ENCODE results near the gene KLF14.
A peak's percentile ranks its signal among the peaks of the same experiment; 100 is the strongest.
"Not testable (repeated sequence)": the region's sequence is repeated elsewhere in the genome, so short reads cannot be mapped to it uniquely, and the experiment has no call there.

Gene KLF14

GRCh38 chr7:130733931-130734814 is at the start of gene KLF14:
Gene KLF14 (minus strand): TSS chr7:130734207. CDS start chr7:130734033, 174 bp downstream.
- DNase-seq: peak; percentile 49 to 58

- no peak for DNase-seq
These were observed 47.3 kb upstream of the KLF14 start for GRCh38 chr7:130781346-130781745.

GRCh38 chr7:130777426-130777825 is 43.4 kb upstream of the KLF14 start:
- no peak for DNase-seq

- DNase-seq: not testable (repeated sequence)
These were observed 38.4 kb upstream of the KLF14 start for GRCh38 chr7:130772456-130772855.

- no peak for DNase-seq
These were observed 34.8 kb upstream of the KLF14 start for GRCh38 chr7:130768854-130769253.

- DNase-seq: not testable (repeated sequence)
These were observed 30.6 kb upstream of the KLF14 start for GRCh38 chr7:130764569-130764968.

GRCh38 chr7:130758429-130759056 is 24.5 kb upstream of the KLF14 start:
- no peak for DNase-seq

GRCh38 chr7:130756316-130756715 is 22.3 kb upstream of the KLF14 start:
- no peak for DNase-seq

- no peak for DNase-seq
These were observed 18.4 kb upstream of the KLF14 start for GRCh38 chr7:130752424-130752823.

GRCh38 chr7:130750755-130751154 is 16.7 kb upstream of the KLF14 start:
- no peak for DNase-seq

- DNase-seq: no peak
These were observed 14.8 kb upstream of the KLF14 start for GRCh38 chr7:130748531-130749389.

GRCh38 chr7:130741331-130741995 is 7.5 kb upstream of the KLF14 start:
- DNase-seq: no peak

GRCh38 chr7:130740606-130741005 is 6.6 kb upstream of the KLF14 start:
- no peak for DNase-seq

- no peak for DNase-seq
These were observed 2.4 kb upstream of the KLF14 start for GRCh38 chr7:130736298-130736900.

GRCh38 chr7:130734815-130735716 is 1.1 kb upstream of the KLF14 start:
- no peak for DNase-seq

GRCh38 chr7:130732980-130733930 is 752 bp downstream of the KLF14 start:
- peak; percentile 27 to 51 for DNase-seq

- DNase-seq: no peak
These were observed 10.2 kb downstream of the KLF14 start for GRCh38 chr7:130723784-130724183.

GRCh38 chr7:130721486-130722277 is 12.3 kb downstream of the KLF14 start:
- DNase-seq: peak; percentile 27 to 41

- no peak for DNase-seq
These were observed 14.5 kb downstream of the KLF14 start for GRCh38 chr7:130719541-130719940.

Data from activated T-cell treated with anti-CD3 and anti-CD28 coated beads, Interleukin-2, amount 50 U/mL, for 48 hours (primary cell).